RWPE2 (cell line): ENCODE data around the gene MYLIP.
"Not testable (repeated sequence)": the region's sequence is repeated elsewhere in the genome, so short reads cannot be mapped to it uniquely, and the experiment has no call there.

Experiments
- ATAC-seq: fragments of 200-7000 bp; cut with Tn5 transposase; 3 replicates; pipeline ENCODE4 v1.9.1; 2021; ENCODE audit warnings: low read depth
- DNase-seq: peaks from one replicate; pipeline ENCODE4 v3.0.0-alpha.2; 2020; ENCODE audit warnings: low spot score
- H3K27ac ChIP-seq: fragments of 450-650 bp; 2 replicates; pipeline ENCODE4 v1.5.1; 2017; ENCODE audit warnings: mild to moderate bottlenecking; ENCODE audit not compliant: poor library complexity, severe bottlenecking
- H3K27me3 ChIP-seq: fragments of 250-450 bp; sonication (Bioruptor Pico); 2 replicates; pipeline ENCODE4 v1.5.1; 2021; ENCODE audit warnings: mild to moderate bottlenecking, moderate library complexity; ENCODE audit not compliant: insufficient read depth, poor library complexity, severe bottlenecking
- H3K36me3 ChIP-seq: fragments of 250-450 bp; sonication (Bioruptor Pico); 2 replicates; pipeline ENCODE4 v1.5.1; 2020; ENCODE audit warnings: low read depth, mild to moderate bottlenecking, moderate library complexity
- H3K4me1 ChIP-seq: fragments of 250-450 bp; sonication (Bioruptor Pico); 2 replicates; pipeline ENCODE4 v1.5.1; 2021; ENCODE audit warnings: mild to moderate bottlenecking, moderate library complexity; ENCODE audit not compliant: insufficient read depth, poor library complexity, severe bottlenecking
- H3K4me3 ChIP-seq: fragments of 250-450 bp; sonication (Bioruptor Pico); 2 replicates; pipeline ENCODE4 v1.5.1; 2021; ENCODE audit warnings: mild to moderate bottlenecking, moderate library complexity; ENCODE audit not compliant: severe bottlenecking
- H3K9me3 ChIP-seq: fragments of 250-450 bp; sonication (Bioruptor Pico); 2 replicates; pipeline ENCODE4 v1.5.1; 2021; ENCODE audit warnings: mild to moderate bottlenecking, moderate library complexity; ENCODE audit not compliant: severe bottlenecking
- TF ChIP-seq, protein P1 (sequence below): fragments of 450-650 bp; IDR thresholded peaks from one replicate; pipeline ENCODE4 v1.5.1; 2017; ENCODE audit warnings: mild to moderate bottlenecking, moderate library complexity; ENCODE audit not compliant: poor library complexity, severe bottlenecking

The MYLIP gene

DNA sequence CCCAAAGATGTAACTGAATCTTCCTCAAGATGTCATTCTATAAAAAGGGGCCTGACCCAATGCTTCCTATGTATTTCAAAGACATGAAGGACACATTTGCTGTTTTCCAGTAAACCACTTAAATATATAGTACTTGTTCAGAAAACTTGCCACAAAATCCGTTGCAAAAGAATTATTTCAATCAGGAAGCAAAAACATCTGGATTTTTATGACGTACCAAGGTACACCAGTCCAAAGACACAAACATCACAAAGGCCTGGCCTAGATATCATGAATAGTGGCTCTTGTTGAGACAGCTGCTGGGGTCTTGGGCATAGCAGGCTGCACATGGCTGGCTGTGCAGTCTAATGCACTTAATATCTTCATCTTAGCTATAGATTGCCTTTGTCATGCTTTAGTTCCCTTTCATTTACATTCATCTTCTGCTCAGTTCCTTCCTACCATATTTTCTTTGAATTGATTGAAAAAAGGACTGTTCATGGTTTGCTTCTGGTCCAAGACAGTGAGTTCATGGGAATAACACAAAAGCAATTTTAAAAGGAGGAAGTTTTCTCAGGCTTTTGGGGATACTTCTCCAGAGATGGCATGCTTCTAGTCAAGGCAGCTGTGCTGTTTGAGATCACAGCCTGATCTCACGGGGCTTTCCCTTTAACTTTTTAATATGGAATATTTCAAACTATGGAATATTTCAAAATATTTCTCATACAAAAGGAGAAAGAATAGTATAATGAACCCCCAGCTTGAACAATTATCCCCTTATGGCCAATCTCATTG is 44.5 kb downstream of the MYLIP start:
- no peaks in the 10 kb centered on the region for H3K9me3 ChIP-seq
- no peak for ATAC-seq
- no peak for DNase-seq
- no peak overlapping the region for H3K27ac ChIP-seq
- TF ChIP-seq, protein P1, sequence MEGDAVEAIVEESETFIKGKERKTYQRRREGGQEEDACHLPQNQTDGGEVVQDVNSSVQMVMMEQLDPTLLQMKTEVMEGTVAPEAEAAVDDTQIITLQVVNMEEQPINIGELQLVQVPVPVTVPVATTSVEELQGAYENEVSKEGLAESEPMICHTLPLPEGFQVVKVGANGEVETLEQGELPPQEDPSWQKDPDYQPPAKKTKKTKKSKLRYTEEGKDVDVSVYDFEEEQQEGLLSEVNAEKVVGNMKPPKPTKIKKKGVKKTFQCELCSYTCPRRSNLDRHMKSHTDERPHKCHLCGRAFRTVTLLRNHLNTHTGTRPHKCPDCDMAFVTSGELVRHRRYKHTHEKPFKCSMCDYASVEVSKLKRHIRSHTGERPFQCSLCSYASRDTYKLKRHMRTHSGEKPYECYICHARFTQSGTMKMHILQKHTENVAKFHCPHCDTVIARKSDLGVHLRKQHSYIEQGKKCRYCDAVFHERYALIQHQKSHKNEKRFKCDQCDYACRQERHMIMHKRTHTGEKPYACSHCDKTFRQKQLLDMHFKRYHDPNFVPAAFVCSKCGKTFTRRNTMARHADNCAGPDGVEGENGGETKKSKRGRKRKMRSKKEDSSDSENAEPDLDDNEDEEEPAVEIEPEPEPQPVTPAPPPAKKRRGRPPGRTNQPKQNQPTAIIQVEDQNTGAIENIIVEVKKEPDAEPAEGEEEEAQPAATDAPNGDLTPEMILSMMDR, result no peak
- peaks cover 3% of the 10 kb centered on the region for H3K27me3 ChIP-seq
- H3K4me3 ChIP-seq, result no peak overlapping the region
- H3K4me1 ChIP-seq, result no peaks in the 10 kb centered on the region
- no peaks in the 10 kb centered on the region for H3K36me3 ChIP-seq

DNA sequence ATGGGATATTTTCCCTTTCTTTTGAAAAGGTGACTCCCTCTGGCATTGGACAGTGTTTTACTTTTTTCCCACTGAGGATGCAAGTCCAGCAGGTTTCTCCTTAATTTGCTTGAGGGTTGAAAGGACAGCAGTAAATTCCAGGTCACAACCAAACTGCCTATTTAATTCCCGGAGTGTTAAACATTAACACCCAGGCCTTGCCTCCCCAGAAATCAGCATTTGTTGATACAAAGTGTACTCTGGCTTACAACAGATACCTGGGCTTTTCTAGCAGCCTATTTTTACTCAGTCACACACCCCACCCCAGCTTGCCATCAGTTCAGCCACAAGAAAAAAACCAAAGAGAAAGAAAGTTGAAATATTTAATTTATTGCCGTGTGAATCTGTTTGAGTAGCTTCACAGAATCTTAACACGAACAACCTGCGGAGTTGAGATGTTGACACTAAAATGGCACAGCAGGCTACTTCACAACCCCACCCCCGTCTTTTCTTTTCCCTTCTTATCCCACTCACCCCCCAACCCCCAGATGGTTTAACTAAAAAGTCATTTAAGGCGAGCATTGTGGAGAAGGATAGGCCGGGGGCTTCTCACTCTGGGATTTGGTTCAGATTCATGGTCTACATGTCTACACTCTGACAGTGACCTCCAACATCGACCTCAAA is 45.7 kb downstream of the MYLIP start:
- H3K9me3 ChIP-seq, result no peaks in the 10 kb centered on the region
- no peak overlapping the region for H3K4me3 ChIP-seq
- no peak overlapping the region for H3K27ac ChIP-seq
- ATAC-seq (no peak), DNase-seq (no peak)
- no peaks in the 10 kb centered on the region for H3K36me3 ChIP-seq
- no peaks in the 10 kb centered on the region for H3K4me1 ChIP-seq
- H3K27me3 ChIP-seq, result peaks cover 3% of the 10 kb centered on the region
- TF ChIP-seq, protein P1, result no peak

DNA sequence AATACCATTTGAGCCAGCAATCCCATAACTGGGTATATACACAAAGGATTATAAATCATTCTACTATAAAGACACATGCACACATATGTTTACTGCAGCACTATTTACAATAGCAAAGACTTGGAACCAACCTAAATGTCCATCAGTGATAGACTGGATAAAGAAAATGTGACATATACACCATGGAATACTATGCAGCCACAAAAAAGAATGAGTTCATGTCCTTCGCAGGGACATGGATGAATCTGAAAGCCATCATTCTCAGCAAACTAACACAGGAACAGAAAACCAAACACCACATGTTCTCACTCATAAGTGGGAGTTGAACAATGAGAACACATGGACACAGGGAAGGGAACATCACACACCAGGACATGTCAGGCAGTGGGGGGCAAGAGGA is 47.7 kb downstream of the MYLIP start:
- H3K4me1 ChIP-seq, H3K27ac ChIP-seq, H3K9me3 ChIP-seq, H3K4me3 ChIP-seq, DNase-seq, H3K27me3 ChIP-seq, ATAC-seq, H3K36me3 ChIP-seq: not testable (repeated sequence)

DNA sequence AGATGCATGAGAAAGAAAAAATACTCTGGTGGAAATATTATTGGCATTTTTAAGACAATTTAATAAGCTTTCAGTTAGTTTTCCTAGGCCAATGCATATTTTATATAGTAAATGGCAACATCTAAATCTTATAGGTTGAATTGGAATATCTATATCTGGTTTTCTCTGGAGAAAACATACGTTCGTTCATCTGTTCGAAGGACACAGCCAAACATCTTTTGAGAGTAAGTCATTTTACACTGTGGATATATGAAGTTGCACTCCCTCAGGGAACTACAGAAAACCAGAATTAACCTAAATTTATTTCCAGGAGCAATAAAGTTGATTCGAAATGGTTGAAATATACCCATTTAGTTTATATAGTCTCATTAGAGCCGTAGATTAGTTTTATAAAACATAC is 49.0 kb downstream of the MYLIP start:
- ATAC-seq, result no peak
- DNase-seq, result no peak
- H3K4me1 ChIP-seq, result no peaks in the 10 kb centered on the region

DNA sequence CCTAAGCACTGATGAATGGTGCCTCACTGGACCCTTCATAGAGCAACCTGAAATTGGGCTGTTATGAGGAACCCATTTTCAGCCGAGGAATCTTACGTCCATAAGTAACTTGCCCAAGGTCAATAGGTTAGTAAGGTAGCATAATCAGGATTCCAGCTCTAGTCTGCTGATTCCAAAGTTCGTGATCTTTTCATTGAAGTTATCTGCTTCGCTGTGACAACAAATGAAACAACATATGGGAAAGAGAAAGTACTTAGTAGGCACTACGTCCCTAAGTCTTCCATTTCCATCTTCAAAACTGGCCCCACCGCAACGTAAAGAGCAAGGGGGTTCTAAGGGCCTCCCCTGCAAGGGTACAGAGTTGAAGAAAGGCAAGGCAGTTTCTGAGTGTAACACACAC is 49.5 kb downstream of the MYLIP start:
- H3K4me1 ChIP-seq, result no peaks in the 10 kb centered on the region
- DNase-seq (no peak), ATAC-seq (no peak)
- no peaks in the 10 kb centered on the region for H3K9me3 ChIP-seq
- no peaks in the 10 kb centered on the region for H3K36me3 ChIP-seq
- no peak overlapping the region for H3K4me3 ChIP-seq
- no peak overlapping the region for H3K27ac ChIP-seq
- TF ChIP-seq, protein P1, result no peak
- H3K27me3 ChIP-seq, result no peaks in the 10 kb centered on the region

More for the DNA sequence above, 49.0 kb downstream of the MYLIP start:
- H3K27ac ChIP-seq, result no peak overlapping the region
- H3K4me3 ChIP-seq, result no peak overlapping the region
- no peaks in the 10 kb centered on the region for H3K27me3 ChIP-seq
- H3K9me3 ChIP-seq, result no peaks in the 10 kb centered on the region
- TF ChIP-seq, protein P1, result no peak
- H3K36me3 ChIP-seq, result no peaks in the 10 kb centered on the region
